Tibial artery (tissue), 4 donors: ENCODE measurements around the gene ZSCAN5A.

ENCODE experiments used
- DNase-seq, 2 donors: peaks; one replicate each; pipeline ENCODE4 v3.0.0-alpha.2; 2019
- H3K27ac ChIP-seq, 2 donors: fragments of 200-600 bp; sonication (generic) in 1 of 2; 1 replicate in 1 of 2; 2 replicates in 1 of 2; pipeline ENCODE4 v1.5.1; 2018 to 2019; ENCODE audit warnings: mild to moderate bottlenecking in 1 of 2
- H3K27me3 ChIP-seq, 2 donors: fragments of 200-600 bp; sonication (generic) in 1 of 2; one replicate each; pipeline versions ENCODE4 v1.5.1 to v1.6.0; 2016 to 2019
- H3K36me3 ChIP-seq, 3 donors: fragments of 200-600 bp; sonication (generic) in 2 of 3; one replicate each; pipeline ENCODE4 v1.5.1; 2016 to 2019; ENCODE audit warnings: mild to moderate bottlenecking in 2 of 3
- H3K4me1 ChIP-seq, 4 donors: fragments of 200-600 bp; sonication (generic) in 2 of 4; 1 replicate in 3 of 4; 2 replicates in 1 of 4; pipeline ENCODE4 v1.5.1; 2016 to 2019
- H3K4me3 ChIP-seq, 2 donors: fragments of 200-600 bp; sonication (generic) in 1 of 2; 1 replicate in 1 of 2; 2 replicates in 1 of 2; pipeline ENCODE4 v1.5.1; 2018 to 2019; ENCODE audit warnings: mild to moderate bottlenecking in 2 of 2
- H3K9me3 ChIP-seq, 3 donors: fragments of 200-600 bp; sonication (generic) in 1 of 3; one replicate each; pipeline ENCODE4 v1.5.1; 2016 to 2019
- CTCF ChIP-seq, 2 experiments: fragments of 200-600 bp in 1 of 2; fragments of 450-650 bp in 1 of 2; IDR thresholded peaks; one replicate each; pipeline ENCODE4 v1.5.1; 2017 to 2019; ENCODE audit warnings: antibody characterized with exemption in 2 of 2, mild to moderate bottlenecking in 1 of 2, moderate library complexity in 1 of 2
- intact Hi-C: fragments of 100-400 bp; cut with DNase I; formaldehyde crosslinking; loops from one replicate; pipeline ENCODE4 v1.15.0; 2023; ENCODE audit warnings: low total_unique reads

The ZSCAN5A gene

GRCh38 chr19:56284746-56285145 lies 29.9 kb downstream of the ZSCAN5A start:
- H3K4me1 ChIP-seq: no peaks in the 10 kb centered on the region
- peaks cover 0 to 6% (median 0%) of the 10 kb centered on the region in 3 donors for H3K36me3 ChIP-seq
- no peak for DNase-seq
- no peak overlapping the region for H3K27ac ChIP-seq
- no peaks in the 10 kb centered on the region for H3K27me3 ChIP-seq
- no peak overlapping the region for H3K4me3 ChIP-seq
- H3K9me3 ChIP-seq: no peaks in the 10 kb centered on the region
- intact Hi-C loops: no loop called here
- no peak for TF ChIP-seq CTCF (IDR thresholded peaks at IDR 0.05)

DNA sequence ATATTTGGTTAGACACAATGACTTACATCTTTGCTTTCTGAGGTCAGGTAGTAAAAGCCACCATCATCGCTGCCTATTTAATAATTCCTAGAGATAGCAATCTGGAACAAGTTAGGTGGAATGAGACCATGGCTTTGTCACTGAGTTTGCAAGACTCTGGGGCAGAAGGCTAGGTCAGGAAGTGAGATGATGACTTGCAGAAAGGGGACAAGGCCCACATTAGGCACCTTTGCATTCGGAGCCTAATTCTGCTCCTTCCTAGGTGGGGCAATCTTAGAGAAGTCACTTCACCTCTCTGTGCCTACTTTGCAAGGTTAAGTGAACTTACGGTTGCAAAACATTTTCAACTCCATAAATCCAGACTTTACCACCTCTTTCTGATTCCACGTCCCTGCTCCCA lies 31.8 kb downstream of the ZSCAN5A start:
- H3K27ac ChIP-seq: no peak overlapping the region
- H3K4me3 ChIP-seq: no peak overlapping the region
- intact Hi-C loops: no loop called here
- no peaks in the 10 kb centered on the region for H3K9me3 ChIP-seq
- H3K4me1 ChIP-seq: no peaks in the 10 kb centered on the region
- no peak for TF ChIP-seq CTCF (IDR thresholded peaks at IDR 0.05)
- H3K36me3 ChIP-seq: no peaks in the 10 kb centered on the region
- H3K27me3 ChIP-seq: no peaks in the 10 kb centered on the region
- DNase-seq: no peak

GRCh38 chr19:56273563-56274117 lies 41.0 kb downstream of the ZSCAN5A start:
- Histone ChIP-seq H3K9me3 (no peaks in the 10 kb centered on the region), H3K4me3 (no peak overlapping the region), H3K27ac (no peak overlapping the region), H3K4me1 (no peaks in the 10 kb centered on the region), H3K36me3 (peaks cover 0 to 8% (median 0%) of the 10 kb centered on the region in 3 donors), H3K27me3 (no peaks in the 10 kb centered on the region)
- no peak for TF ChIP-seq CTCF (IDR thresholded peaks at IDR 0.05)
- intact Hi-C loops: no loop called here
- no peak for DNase-seq

- no peak for DNase-seq
- H3K4me3 ChIP-seq: no peak within 1 kb of the TSS
- no peak within 1 kb of the TSS for H3K27ac ChIP-seq
- H3K36me3 ChIP-seq: peaks cover 0 to 5% (median 0%) of the 10 kb centered on the region in 3 donors
- no peaks in the 10 kb centered on the region for H3K27me3 ChIP-seq
- no peaks in the 10 kb centered on the region for H3K4me1 ChIP-seq
- no peak for TF ChIP-seq CTCF (IDR thresholded peaks at IDR 0.05)
- intact Hi-C loops: no loop called here
- no peaks in the 10 kb centered on the region for H3K9me3 ChIP-seq
Measured at GRCh38 chr19:56272161-56272798, 42.4 kb downstream of the ZSCAN5A start, which contains the start of gene EDDM13. Gene EDDM13 (plus strand): TSS chr19:56272748. CDS start chr19:56272835, 87 bp downstream.

DNA sequence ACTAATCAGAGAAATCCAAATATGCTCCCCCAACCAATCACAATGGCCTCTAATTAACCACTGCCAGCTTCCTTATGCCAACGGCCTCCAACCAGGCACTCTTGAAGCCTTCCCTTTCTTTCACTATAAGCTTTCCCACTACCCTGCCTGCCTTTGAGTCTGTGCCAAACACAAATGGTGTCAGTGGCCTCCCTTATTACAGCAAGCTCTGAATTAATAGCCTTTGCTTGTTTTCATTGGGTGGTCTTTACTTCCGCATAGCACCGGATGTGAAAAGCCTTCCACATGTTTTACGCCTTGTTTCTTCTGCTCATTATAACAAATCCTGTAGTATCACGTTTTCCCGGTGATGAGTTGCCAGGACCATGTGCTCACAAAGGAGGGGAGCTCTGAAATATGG lies 43.5 kb downstream of the ZSCAN5A start:
- Histone ChIP-seq H3K9me3 (no peaks in the 10 kb centered on the region), H3K27me3 (no peaks in the 10 kb centered on the region), H3K4me1 (no peaks in the 10 kb centered on the region), H3K4me3 (no peak overlapping the region), H3K36me3 (no peaks in the 10 kb centered on the region), H3K27ac (no peak overlapping the region)
- intact Hi-C loops: no loop called here
- no peak for TF ChIP-seq CTCF (IDR thresholded peaks at IDR 0.05)
- DNase-seq: no peak
